Measurements from ENCODE around the gene TFR2. TPM values are rescaled to one million over a fixed set of nuclear protein-coding genes. Genes with fewer than 3 reads are reported as not detected.
A peak's percentile ranks its signal among the peaks of the same experiment; 100 is the strongest.

The TFR2 gene
- total and polyA plus RNA-seq, 5 donors from 2014 or later, result 1.2 to 8.0 (median 1.5) TPM

- no peak overlapping the region for H3K4me3 ChIP-seq (ENCODE audit: low read depth, low read length)
- no peak for DNase-seq
- H3K27me3 ChIP-seq (ENCODE audit: control insufficient read depth, insufficient read depth, low read length), result no peaks in the 10 kb centered on the region
- ATAC-seq (ENCODE audit: low read depth in 2 of 2), result no peak
- Mint-ChIP-seq H3K36me3 (no peaks in the 10 kb centered on the region), H3K27ac (peak overlapping the region; percentile 76 to 88 (median 82)), H3K4me1 (peaks cover 4 to 55% (median 18%) of the 10 kb centered on the region in 4 donors), H3K9me3 (peaks cover 0 to 1% (median 0%) of the 10 kb centered on the region in 7 donors), H3K4me3 (peak overlapping the region; percentile 78 to 96 (median 84)), H3K27me3 (peaks cover 7% of the 10 kb centered on the region)
- H3K9me3 ChIP-seq (ENCODE audit: control insufficient read depth in 2 of 2, low read length in 2 of 2), result no peaks in the 10 kb centered on the region
- H3K36me3 ChIP-seq (ENCODE audit: control insufficient read depth, insufficient read depth, low read length), result peaks cover 27% of the 10 kb centered on the region
- H3K4me1 ChIP-seq (ENCODE audit: control insufficient read depth, insufficient read depth, low read length, poor library complexity, severe bottlenecking), result peaks cover 40% of the 10 kb centered on the region
- peak overlapping the region; percentile 94 for H3K27ac ChIP-seq (ENCODE audit: insufficient read depth, low read length, poor library complexity, severe bottlenecking)
Observed at GRCh38 chr7:100676501-100677306, 35.4 kb upstream of the TFR2 start.

- Histone ChIP-seq H3K27me3 (ENCODE audit: control insufficient read depth, insufficient read depth, low read length) (no peaks in the 10 kb centered on the region), H3K27ac (ENCODE audit: insufficient read depth, low read length, poor library complexity, severe bottlenecking) (peak overlapping the region; percentile 94), H3K4me1 (ENCODE audit: control insufficient read depth, insufficient read depth, low read length, poor library complexity, severe bottlenecking) (peaks cover 31% of the 10 kb centered on the region), H3K4me3 (ENCODE audit: low read depth, low read length) (no peak overlapping the region), H3K9me3 (ENCODE audit: control insufficient read depth in 2 of 2, low read length in 2 of 2) (no peaks in the 10 kb centered on the region), H3K36me3 (ENCODE audit: control insufficient read depth, insufficient read depth, low read length) (peaks cover 27% of the 10 kb centered on the region)
- ATAC-seq (ENCODE audit: low read depth in 2 of 2) (peak; percentile 56 to 59), DNase-seq (peak; percentile 91 to 97 (median 96))
- Mint-ChIP-seq H3K36me3 (no peaks in the 10 kb centered on the region), H3K9me3 (peaks cover 0 to 1% (median 0%) of the 10 kb centered on the region in 7 donors), H3K4me1 (peaks cover 4 to 45% (median 18%) of the 10 kb centered on the region in 4 donors), H3K27ac (peak overlapping the region; percentile 77 to 92 (median 82)), H3K27me3 (peaks cover 7% of the 10 kb centered on the region), H3K4me3 (peak overlapping the region; percentile 90 to 96 (median 92))
Observed at GRCh38 chr7:100675581-100676350, 34.4 kb upstream of the TFR2 start.

- peak overlapping the region in 2 of 3 donors; percentile 9 to 84 for H3K27ac Mint-ChIP-seq
- peaks cover 24% of the 10 kb centered on the region for H3K4me1 ChIP-seq (ENCODE audit: control insufficient read depth, insufficient read depth, low read length, poor library complexity, severe bottlenecking)
- H3K4me3 ChIP-seq (ENCODE audit: low read depth, low read length), result peak overlapping the region; percentile 51
- peak overlapping the region; percentile 94 for H3K27ac ChIP-seq (ENCODE audit: insufficient read depth, low read length, poor library complexity, severe bottlenecking)
- H3K36me3 ChIP-seq (ENCODE audit: control insufficient read depth, insufficient read depth, low read length), result peaks cover 27% of the 10 kb centered on the region
- peaks cover 0 to 1% (median 0%) of the 10 kb centered on the region in 7 donors for H3K9me3 Mint-ChIP-seq
- H3K27me3 ChIP-seq (ENCODE audit: control insufficient read depth, insufficient read depth, low read length), result no peaks in the 10 kb centered on the region
- H3K36me3 Mint-ChIP-seq, result no peaks in the 10 kb centered on the region
- ATAC-seq (ENCODE audit: low read depth in 2 of 2) (no peak), DNase-seq (no peak)
- no peaks in the 10 kb centered on the region for H3K9me3 ChIP-seq (ENCODE audit: control insufficient read depth in 2 of 2, low read length in 2 of 2)
- peaks cover 7% of the 10 kb centered on the region for H3K27me3 Mint-ChIP-seq
- H3K4me3 Mint-ChIP-seq, result peak overlapping the region in 3 of 4 donors; percentile 96 to 98 (median 98)
- peaks cover 1 to 38% (median 14%) of the 10 kb centered on the region in 4 donors for H3K4me1 Mint-ChIP-seq
Observed at GRCh38 chr7:100675105-100675451, 33.7 kb upstream of the TFR2 start.

- Histone ChIP-seq H3K4me1 (ENCODE audit: control insufficient read depth, insufficient read depth, low read length, poor library complexity, severe bottlenecking) (peaks cover 19% of the 10 kb centered on the region), H3K27ac (ENCODE audit: insufficient read depth, low read length, poor library complexity, severe bottlenecking) (peak overlapping the region; percentile 94), H3K4me3 (ENCODE audit: low read depth, low read length) (peak overlapping the region; percentile 51), H3K9me3 (ENCODE audit: control insufficient read depth in 2 of 2, low read length in 2 of 2) (no peaks in the 10 kb centered on the region), H3K27me3 (ENCODE audit: control insufficient read depth, insufficient read depth, low read length) (no peaks in the 10 kb centered on the region), H3K36me3 (ENCODE audit: control insufficient read depth, insufficient read depth, low read length) (peaks cover 26% of the 10 kb centered on the region)
- Mint-ChIP-seq H3K36me3 (no peaks in the 10 kb centered on the region), H3K9me3 (peaks cover 0 to 1% (median 0%) of the 10 kb centered on the region in 7 donors), H3K27ac (peak overlapping the region; percentile 84 to 98 (median 97)), H3K4me1 (peaks cover 0 to 33% (median 11%) of the 10 kb centered on the region in 4 donors), H3K4me3 (peak overlapping the region; percentile 96 to 98 (median 97)), H3K27me3 (peaks cover 7% of the 10 kb centered on the region)
- DNase-seq (peak in 1 of 3 donors; percentile 51), ATAC-seq (ENCODE audit: low read depth in 2 of 2) (no peak)
Observed at GRCh38 chr7:100674411-100675104, 33.2 kb upstream of the TFR2 start.

- Mint-ChIP-seq H3K27ac (peak overlapping the region; percentile 84 to 98 (median 97)), H3K27me3 (peaks cover 7% of the 10 kb centered on the region), H3K4me1 (peaks cover 0 to 28% (median 10%) of the 10 kb centered on the region in 4 donors), H3K4me3 (peak overlapping the region; percentile 96 to 98 (median 97)), H3K36me3 (no peaks in the 10 kb centered on the region), H3K9me3 (peaks cover 0 to 1% (median 0%) of the 10 kb centered on the region in 7 donors)
- ATAC-seq (ENCODE audit: low read depth in 2 of 2) (no peak), DNase-seq (peak in 1 of 3 donors; percentile 41)
- Histone ChIP-seq H3K27ac (ENCODE audit: insufficient read depth, low read length, poor library complexity, severe bottlenecking) (peak overlapping the region; percentile 94), H3K4me3 (ENCODE audit: low read depth, low read length) (peak overlapping the region; percentile 51), H3K4me1 (ENCODE audit: control insufficient read depth, insufficient read depth, low read length, poor library complexity, severe bottlenecking) (peaks cover 17% of the 10 kb centered on the region), H3K27me3 (ENCODE audit: control insufficient read depth, insufficient read depth, low read length) (no peaks in the 10 kb centered on the region), H3K36me3 (ENCODE audit: control insufficient read depth, insufficient read depth, low read length) (peaks cover 22% of the 10 kb centered on the region), H3K9me3 (ENCODE audit: control insufficient read depth in 2 of 2, low read length in 2 of 2) (no peaks in the 10 kb centered on the region)
Observed at GRCh38 chr7:100673942-100674410, 32.6 kb upstream of the TFR2 start.

- DNase-seq (peak; percentile 95 to 99 (median 96)), ATAC-seq (ENCODE audit: low read depth in 2 of 2) (peak; percentile 62 to 63)
- peak within 1 kb of the TSS; percentile 94 for H3K27ac ChIP-seq (ENCODE audit: insufficient read depth, low read length, poor library complexity, severe bottlenecking)
- Mint-ChIP-seq H3K4me1 (peaks cover 0 to 26% (median 9%) of the 10 kb centered on the region in 4 donors), H3K27me3 (peaks cover 7% of the 10 kb centered on the region), H3K4me3 (peak within 1 kb of the TSS; percentile 96 to 98 (median 97)), H3K27ac (peak within 1 kb of the TSS; percentile 84 to 98 (median 97)), H3K9me3 (peaks cover 0 to 1% (median 0%) of the 10 kb centered on the region in 7 donors), H3K36me3 (no peaks in the 10 kb centered on the region)
- H3K9me3 ChIP-seq (ENCODE audit: control insufficient read depth in 2 of 2, low read length in 2 of 2), result no peaks in the 10 kb centered on the region
- peak within 1 kb of the TSS; percentile 73 for H3K4me3 ChIP-seq (ENCODE audit: low read depth, low read length)
- H3K4me1 ChIP-seq (ENCODE audit: control insufficient read depth, insufficient read depth, low read length, poor library complexity, severe bottlenecking), result peaks cover 17% of the 10 kb centered on the region
- no peaks in the 10 kb centered on the region for H3K27me3 ChIP-seq (ENCODE audit: control insufficient read depth, insufficient read depth, low read length)
- H3K36me3 ChIP-seq (ENCODE audit: control insufficient read depth, insufficient read depth, low read length), result peaks cover 20% of the 10 kb centered on the region
Observed at GRCh38 chr7:100673302-100673941, 32.1 kb upstream of the TFR2 start, which contains the start of gene GNB2. Gene GNB2 (plus strand): TSS chr7:100673740. CDS start chr7:100676266, 2,526 bp downstream.
